ENCODE data around the gene HOXA1.

The HOXA1 gene

GRCh38 chr7:27103489-27104226 is 7.9 kb upstream of the HOXA1 start:
- DNase-seq: no peak

GRCh38 chr7:27102581-27103442 is 7.0 kb upstream of the HOXA1 start, which contains the start of gene HOXA2:
Gene HOXA2 (minus strand): TSS chr7:27102683. CDS start chr7:27102500, 183 bp downstream.
- no peak for DNase-seq

GRCh38 chr7:27101957-27102580 is 6.3 kb upstream of the HOXA1 start:
- DNase-seq: no peak

- no peak for DNase-seq
Measured at GRCh38 chr7:27101171-27101956, 5.6 kb upstream of the HOXA1 start.

- no peak for DNase-seq
Measured at GRCh38 chr7:27100694-27101170, 4.9 kb upstream of the HOXA1 start.

GRCh38 chr7:27099453-27100370 is 3.9 kb upstream of the HOXA1 start:
- DNase-seq: no peak

- DNase-seq: no peak
Measured at GRCh38 chr7:27098578-27099451, 3.0 kb upstream of the HOXA1 start.

GRCh38 chr7:27097686-27098577 is 2.1 kb upstream of the HOXA1 start:
- no peak for DNase-seq

GRCh38 chr7:27096768-27097514 is 1.1 kb upstream of the HOXA1 start:
- DNase-seq: no peak

- no peak for DNase-seq
Measured at GRCh38 chr7:27095050-27095896, 527 bp downstream of the HOXA1 start.

- DNase-seq: no peak
Measured at GRCh38 chr7:27094304-27095049, 1.3 kb downstream of the HOXA1 start.

GRCh38 chr7:27093184-27093895 is 2.5 kb downstream of the HOXA1 start:
- no peak for DNase-seq

GRCh38 chr7:27092819-27093110 is 3.0 kb downstream of the HOXA1 start:
- no peak for DNase-seq

- no peak for DNase-seq
Measured at GRCh38 chr7:27091941-27092818, 3.6 kb downstream of the HOXA1 start.

GRCh38 chr7:27091105-27091504 is 4.7 kb downstream of the HOXA1 start:
- DNase-seq: no peak
